Adrenal gland (tissue), 12 donors: ENCODE measurements around the gene DLGAP4. TPM values are rescaled to one million over a fixed set of nuclear protein-coding genes. Genes with fewer than 3 reads are reported as not detected.

Source experiments
- DNase-seq, 7 donors: peaks; one replicate each; pipeline ENCODE4 v3.0.0-alpha.2; 2019 to 2020
- H3K27ac ChIP-seq, 5 donors: fragments of 200-600 bp; sonication (generic) in 4 of 5; 1 replicate in 3 of 5; 2 replicates in 2 of 5; pipeline versions ENCODE4 v1.5.1 to v1.8.0; 2016 to 2020; ENCODE audit warnings: mild to moderate bottlenecking in 1 of 5
- H3K27me3 ChIP-seq: fragments of 200-600 bp; 2 replicates; pipeline ENCODE4 v1.8.0; 2021
- H3K36me3 ChIP-seq, 2 donors: fragments of 200-600 bp; replicated peaks in 1 of 2; 1 replicate in 1 of 2; 2 replicates in 1 of 2; pipeline versions ENCODE4 v1.5.1 to v1.8.0; 2018 to 2022
- H3K4me1 ChIP-seq, 2 donors: fragments of 200-600 bp; replicated peaks in 1 of 2; 1 replicate in 1 of 2; 2 replicates in 1 of 2; pipeline versions ENCODE4 v1.5.1 to v1.8.0; 2018 to 2021
- H3K4me3 ChIP-seq, 4 donors: fragments of 200-600 bp; sonication (generic) in 3 of 4; one replicate each; pipeline ENCODE4 v1.5.1; 2016 to 2018
- H3K9me3 ChIP-seq, 3 donors: fragments of 200-600 bp; sonication (generic) in 1 of 3; replicated peaks in 1 of 3; 1 replicate in 2 of 3; 2 replicates in 1 of 3; pipeline versions ENCODE4 v1.5.1 to v1.8.0; 2016 to 2021
- POLR2A ChIP-seq, 2 donors: fragments of 450-650 bp; IDR thresholded peaks; one replicate each; pipeline ENCODE4 v1.6.1; 2017; ENCODE audit warnings: antibody characterized with exemption in 2 of 2, mild to moderate bottlenecking in 2 of 2, moderate library complexity in 1 of 2
- WGBS, 4 donors: extraction: QIAGEN DNeasy Blood & Tissue Kit in 2 of 4; methylation state at CpG; one replicate each; pipeline versions ENCODE4 v1.1.5 to v1.1.7; 2013 to 2017; 5-methylcytosine and 5-hydroxymethylcytosine counted together
- intact Hi-C, 2 donors: fragments of 100-400 bp; cut with DNase I; formaldehyde crosslinking; loops; one replicate each; pipeline versions ENCODE4 v1.14.1 to v1.15.0; 2022 to 2023
- polyA plus RNA-seq, 3 donors: library from polyadenylated mRNA; stranded (reverse); fragments of 200-250 nt in 2 of 3; fragments of 350-450 nt in 1 of 3; fragmentation: Illumina TruSeq in 1 of 3; extraction: RNeasy Lipid Tissue Mini Kit (QIAGEN cat#74804) in 1 of 3; gene quantifications; one replicate each; pipeline ENCODE4 v1.2.3, GENCODE V29; 2013 to 2014
- total RNA-seq, 9 donors: library from RNA; depleted of rRNA in 4 of 9; stranded (reverse); fragments of >200 nt in 4 of 9; fragments of 120-200 nt in 1 of 9; fragmentation: NEBNext Ultra II Directional in 1 of 9; extraction: Animal tissue kit (Norgen Biotek cat#: 25700) in 1 of 9; gene quantifications; one replicate each; pipeline versions ENCODE4 v1.1.0 to v1.2.4, GENCODE V29; 2013 to 2023
- TF ChIP-seq, protein P1 (sequence below), 6 experiments: fragments of 450-650 bp in 4 of 6; fragments of 200-600 bp in 2 of 6; sonication (generic) in 1 of 6; IDR thresholded peaks; 1 replicate in 5 of 6; 2 replicates in 1 of 6; pipeline versions ENCODE4 v1.5.1 to v1.8.0; 2016 to 2021; ENCODE audit warnings: antibody characterized with exemption in 6 of 6, mild to moderate bottlenecking in 2 of 6, moderate library complexity in 1 of 6
- donor health status: healthy with polysubstance abuse.
- donor health status: Bipolar disorder and iron deficiency.
- donor health status: DM: yes; HTN: yes; CAD: no.
- donor health status: DM: no; HTN: no; CAD: no.
- donor health status: DM: no; HTN: no; CAD: no.
- donor health status: DM: yes; HTN: yes; CAD: no.

DLGAP4 gene
- total and polyA plus RNA-seq, 12 donors: 13.5 to 95.2 (median 64.0) TPM

GRCh38 chr20:36273414-36274180, 32.5 kb upstream of the DLGAP4 start:
- TF ChIP-seq POLR2A (IDR thresholded peaks at IDR 0.05): no peak
- TF ChIP-seq, protein P1, sequence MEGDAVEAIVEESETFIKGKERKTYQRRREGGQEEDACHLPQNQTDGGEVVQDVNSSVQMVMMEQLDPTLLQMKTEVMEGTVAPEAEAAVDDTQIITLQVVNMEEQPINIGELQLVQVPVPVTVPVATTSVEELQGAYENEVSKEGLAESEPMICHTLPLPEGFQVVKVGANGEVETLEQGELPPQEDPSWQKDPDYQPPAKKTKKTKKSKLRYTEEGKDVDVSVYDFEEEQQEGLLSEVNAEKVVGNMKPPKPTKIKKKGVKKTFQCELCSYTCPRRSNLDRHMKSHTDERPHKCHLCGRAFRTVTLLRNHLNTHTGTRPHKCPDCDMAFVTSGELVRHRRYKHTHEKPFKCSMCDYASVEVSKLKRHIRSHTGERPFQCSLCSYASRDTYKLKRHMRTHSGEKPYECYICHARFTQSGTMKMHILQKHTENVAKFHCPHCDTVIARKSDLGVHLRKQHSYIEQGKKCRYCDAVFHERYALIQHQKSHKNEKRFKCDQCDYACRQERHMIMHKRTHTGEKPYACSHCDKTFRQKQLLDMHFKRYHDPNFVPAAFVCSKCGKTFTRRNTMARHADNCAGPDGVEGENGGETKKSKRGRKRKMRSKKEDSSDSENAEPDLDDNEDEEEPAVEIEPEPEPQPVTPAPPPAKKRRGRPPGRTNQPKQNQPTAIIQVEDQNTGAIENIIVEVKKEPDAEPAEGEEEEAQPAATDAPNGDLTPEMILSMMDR (IDR thresholded peaks at IDR 0.05): peak in 4 of 6 experiments; percentile 6 to 32 (median 28)
- Histone ChIP-seq H3K27ac (no peak overlapping the region), H3K36me3 (no peaks in the 10 kb centered on the region), H3K4me1 (no peaks in the 10 kb centered on the region), H3K9me3 (no peaks in the 10 kb centered on the region), H3K27me3 (no peaks in the 10 kb centered on the region), H3K4me3 (no peak overlapping the region)
- intact Hi-C loops: no loop called here
- DNase-seq: peak in 1 of 7 donors; percentile 57
- WGBS, 4 donors: 67 to 76% (median 73%) methylated on average over 10 to 12 of the region's 12 CpGs

GRCh38 chr20:36274181-36274841, 31.8 kb upstream of the DLGAP4 start:
- DNase-seq: peak in 1 of 7 donors; percentile 54
- whole genome bisulfite sequencing, 4 donors: 52 to 64% (median 57%) methylated on average over 20 of the region's 20 CpGs

GRCh38 chr20:36275011-36275410, 31.1 kb upstream of the DLGAP4 start:
- intact Hi-C loops: no loop called here
- DNase-seq: no peak
- TF ChIP-seq POLR2A (IDR thresholded peaks at IDR 0.05): no peak
- TF ChIP-seq, protein P1 (IDR thresholded peaks at IDR 0.05): no peak
- H3K9me3 ChIP-seq: no peaks in the 10 kb centered on the region
- no peak overlapping the region for H3K27ac ChIP-seq
- no peaks in the 10 kb centered on the region for H3K36me3 ChIP-seq
- no peaks in the 10 kb centered on the region for H3K27me3 ChIP-seq
- no peaks in the 10 kb centered on the region for H3K4me1 ChIP-seq
- no peak overlapping the region for H3K4me3 ChIP-seq
- WGBS, 4 donors: 55 to 70% (median 62%) methylated on average over 3 to 5 of the region's 5 CpGs

More at GRCh38 chr20:36274181-36274841, 31.8 kb upstream of the DLGAP4 start:
- Histone ChIP-seq H3K27ac (no peak overlapping the region), H3K27me3 (no peaks in the 10 kb centered on the region), H3K4me3 (no peak overlapping the region), H3K36me3 (no peaks in the 10 kb centered on the region), H3K9me3 (no peaks in the 10 kb centered on the region), H3K4me1 (no peaks in the 10 kb centered on the region)
- intact Hi-C loops: no loop called here
- TF ChIP-seq POLR2A (IDR thresholded peaks at IDR 0.05): no peak
- TF ChIP-seq, protein P1 (IDR thresholded peaks at IDR 0.05): no peak

DNA sequence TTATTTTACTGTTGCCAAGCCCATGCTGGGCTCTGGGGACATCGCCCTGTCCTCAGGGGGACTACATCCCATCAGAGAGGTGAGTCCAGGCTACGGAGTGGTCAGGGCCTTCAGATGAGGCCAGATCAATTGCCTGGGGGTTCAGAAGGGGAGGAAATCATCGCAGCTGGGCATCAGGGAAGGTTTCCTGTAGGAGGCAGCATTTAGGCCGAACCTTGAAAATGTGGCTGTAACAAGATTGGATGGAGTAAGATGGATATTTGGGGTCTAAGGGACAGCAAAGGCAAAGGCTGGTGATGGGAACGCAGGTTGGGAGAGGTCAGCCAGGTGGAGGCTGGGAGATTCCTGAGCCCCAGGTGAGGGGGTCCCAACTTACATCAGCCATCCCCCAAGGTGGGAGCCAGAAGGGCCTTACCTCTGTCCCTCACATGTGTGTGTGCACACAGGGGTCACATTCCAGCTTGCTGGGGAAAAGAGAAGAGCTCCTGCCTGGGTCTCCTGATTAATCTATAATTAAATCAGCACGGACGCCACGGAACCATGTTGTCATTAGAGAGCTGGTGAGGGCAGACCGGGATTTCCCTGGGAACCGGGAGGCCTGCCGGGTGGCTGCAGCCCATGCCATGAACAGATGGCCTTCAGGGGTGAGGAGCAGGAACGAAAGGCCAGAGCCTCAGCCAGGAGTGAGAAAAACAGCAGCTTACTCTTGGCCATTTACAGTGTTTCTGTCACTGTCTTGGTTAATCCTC, 30.5 kb upstream of the DLGAP4 start:
- Histone ChIP-seq H3K4me3 (no peak overlapping the region), H3K27me3 (no peaks in the 10 kb centered on the region), H3K36me3 (no peaks in the 10 kb centered on the region), H3K4me1 (no peaks in the 10 kb centered on the region), H3K9me3 (no peaks in the 10 kb centered on the region), H3K27ac (no peak overlapping the region)
- intact Hi-C loops: no loop called here
- WGBS, 4 donors: 68 to 90% (median 80%) methylated on average over 6 to 12 of the region's 12 CpGs
- TF ChIP-seq POLR2A (IDR thresholded peaks at IDR 0.05): no peak
- DNase-seq: peak in 1 of 7 donors; percentile 70
